Gastrocnemius medialis (tissue), 4 donors: ENCODE data around the gene TPRKB. TPM values are rescaled to one million over a fixed set of nuclear protein-coding genes. Genes with fewer than 3 reads are reported as not detected.
"Not testable (repeated sequence)": the region's sequence is repeated elsewhere in the genome, so short reads cannot be mapped to it uniquely, and the experiment has no call there.

Experiments
- ATAC-seq, 2 donors: fragments of 150-250 bp; one replicate each; pipeline ENCODE4 v1.9.1; 2016
- DNase-seq, 2 donors: peaks; one replicate each; pipeline ENCODE4 v3.0.0-alpha.2; 2019
- H3K27ac ChIP-seq, 4 donors: fragments of 200-600 bp; sonication (generic); 1 replicate in 1 of 4; 2 replicates in 3 of 4; pipeline ENCODE4 v1.5.1; 2016 to 2018; ENCODE audit warnings: mild to moderate bottlenecking in 2 of 4, moderate library complexity in 1 of 4
- H3K27me3 ChIP-seq, 3 donors: fragments of 200-600 bp; sonication (generic) in 2 of 3; 1 replicate in 1 of 3; 2 replicates in 2 of 3; pipeline versions ENCODE4 v1.5.1 to v1.6.0; 2016 to 2019; ENCODE audit warnings: mild to moderate bottlenecking in 1 of 3, moderate library complexity in 1 of 3
- H3K36me3 ChIP-seq, 2 donors: fragments of 200-600 bp; sonication (generic) in 1 of 2; one replicate each; pipeline ENCODE4 v1.5.1; 2017 to 2018
- H3K4me1 ChIP-seq, 2 donors: fragments of 200-600 bp; sonication (generic) in 1 of 2; one replicate each; pipeline ENCODE4 v1.5.1; 2016 to 2017; ENCODE audit warnings: mild to moderate bottlenecking in 2 of 2
- H3K4me3 ChIP-seq, 4 donors: fragments of 200-600 bp; sonication (generic) in 3 of 4; 1 replicate in 1 of 4; 2 replicates in 3 of 4; pipeline ENCODE4 v1.5.1; 2016 to 2019; ENCODE audit warnings: mild to moderate bottlenecking in 2 of 4
- H3K9me3 ChIP-seq, 3 donors: fragments of 200-600 bp; sonication (generic) in 2 of 3; 1 replicate in 1 of 3; 2 replicates in 2 of 3; pipeline ENCODE4 v1.5.1; 2016 to 2019
- CTCF ChIP-seq, 5 experiments: fragments of 450-650 bp in 3 of 5; fragments of 200-600 bp in 2 of 5; sonication (generic) in 2 of 5; IDR thresholded peaks in 4 of 5; conservative IDR thresholded peaks in 1 of 5; 1 replicate in 4 of 5; 2 replicates in 1 of 5; pipeline ENCODE4 v1.5.1; 2016 to 2019; ENCODE audit warnings: antibody characterized with exemption in 5 of 5, mild to moderate bottlenecking in 3 of 5, moderate library complexity in 3 of 5
- POLR2A ChIP-seq, 2 donors: fragments of 450-650 bp; IDR thresholded peaks; one replicate each; pipeline ENCODE4 v1.6.1; 2017; ENCODE audit warnings: antibody characterized with exemption in 2 of 2, mild to moderate bottlenecking in 2 of 2, moderate library complexity in 2 of 2
- in situ Hi-C, 4 donors: fragments of 200-750 bp; cut with MboI; loops; one replicate each; pipeline versions ENCODE4 v1.15.0 to v1.8.0; 2017; ENCODE audit warnings: low sequenced_read_pairs in 4 of 4
- intact Hi-C: fragments of 100-400 bp; cut with DNase I; formaldehyde crosslinking; loops from one replicate; pipeline ENCODE4 v1.15.1; 2023; ENCODE audit warnings: low total_unique reads
- total RNA-seq, 4 donors: library from RNA; depleted of rRNA; stranded (reverse); fragments of >200 nt; gene quantifications; one replicate each; pipeline versions ENCODE4 v1.1.0 to v1.2.3, GENCODE V29; 2016

TPRKB gene
- total RNA-seq, 4 donors from 2014 or later = 49.4 to 90.1 (median 55.9) TPM

GRCh38 chr2:73759285-73759764, 22.2 kb upstream of the TPRKB start:
- peaks cover 4 to 43% of the 10 kb centered on the region in 2 donors for H3K36me3 ChIP-seq
- intact Hi-C loops = no loop called here
- ATAC-seq (no peak), DNase-seq (no peak)
- TF ChIP-seq CTCF (IDR thresholded peaks at IDR 0.05 in 4 of 5, conservative IDR thresholded peaks at IDR 0.05 in 1 of 5) (no peak), POLR2A (IDR thresholded peaks at IDR 0.05) (no peak)
- in situ Hi-C loops = no loop called here
- no peak overlapping the region for H3K4me3 ChIP-seq
- H3K9me3 ChIP-seq = no peaks in the 10 kb centered on the region
- H3K27me3 ChIP-seq = no peaks in the 10 kb centered on the region
- H3K4me1 ChIP-seq = peaks cover 10 to 11% of the 10 kb centered on the region in 2 donors
- no peak overlapping the region for H3K27ac ChIP-seq

DNA sequence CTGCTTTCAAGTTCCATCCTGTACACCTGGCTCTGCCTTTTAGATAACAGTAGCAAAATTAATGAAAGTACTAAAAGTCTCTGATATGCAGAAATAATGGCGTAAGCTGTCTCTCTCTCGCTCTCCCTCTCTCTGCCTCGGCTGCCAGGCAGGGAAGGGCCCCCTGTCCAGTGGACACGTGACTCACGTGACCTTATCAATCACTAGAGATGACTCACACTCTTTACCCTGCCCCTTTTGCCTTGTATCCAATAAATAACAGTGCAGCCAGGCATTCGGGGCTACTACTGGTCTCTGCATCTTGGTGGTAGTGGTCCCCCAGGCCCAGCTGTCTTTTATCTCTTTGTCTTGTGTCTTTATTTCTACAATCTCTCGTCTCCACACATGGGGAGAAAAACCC, 17.2 kb upstream of the TPRKB start:
- H3K36me3 ChIP-seq = peaks cover 0 to 23% of the 10 kb centered on the region in 2 donors
- ATAC-seq, intact Hi-C loops: not testable (repeated sequence)

GRCh38 chr2:73749314-73749713, 12.2 kb upstream of the TPRKB start:
- intact Hi-C loops (no loop called here), in situ Hi-C loops (loop anchor here in 3 of 4 donors (25.0 kb wide), 2 partner anchors 362 to 512 kb away; partner anchors contain the start of genes CCT7 (in 3 of the 3), PRADC1 (in 3 of the 3) and ALMS1 (in 1 of the 3))
- Histone ChIP-seq H3K9me3 (no peaks in the 10 kb centered on the region), H3K27me3 (no peaks in the 10 kb centered on the region), H3K4me3 (no peak overlapping the region), H3K27ac (no peak overlapping the region), H3K4me1 (no peaks in the 10 kb centered on the region), H3K36me3 (peaks cover 0 to 32% of the 10 kb centered on the region in 2 donors)
- TF ChIP-seq CTCF (IDR thresholded peaks at IDR 0.05 in 4 of 5, conservative IDR thresholded peaks at IDR 0.05 in 1 of 5) (no peak), POLR2A (IDR thresholded peaks at IDR 0.05) (no peak)
- ATAC-seq = no peak
- DNase-seq = no peak

More for the DNA sequence above, 17.2 kb upstream of the TPRKB start:
- H3K27ac ChIP-seq, DNase-seq, in situ Hi-C loops, H3K9me3 ChIP-seq, H3K27me3 ChIP-seq, H3K4me1 ChIP-seq, H3K4me3 ChIP-seq: not testable (repeated sequence)

- intact Hi-C loops = no loop called here
- H3K27ac ChIP-seq = no peak overlapping the region
- no peaks in the 10 kb centered on the region for H3K4me1 ChIP-seq
- no peak for ATAC-seq
- DNase-seq = no peak
- H3K36me3 ChIP-seq = peaks cover 0 to 23% of the 10 kb centered on the region in 2 donors
- in situ Hi-C loops = loop anchor here in 3 of 4 donors (25.0 kb wide), 2 partner anchors 360 to 510 kb away; partner anchors contain the start of genes CCT7 (in 3 of the 3), PRADC1 (in 3 of the 3) and ALMS1 (in 1 of the 3)
- H3K9me3 ChIP-seq = no peaks in the 10 kb centered on the region
- TF ChIP-seq CTCF (IDR thresholded peaks at IDR 0.05 in 4 of 5, conservative IDR thresholded peaks at IDR 0.05 in 1 of 5) = no peak
- no peak for TF ChIP-seq POLR2A (IDR thresholded peaks at IDR 0.05)
- H3K27me3 ChIP-seq = no peaks in the 10 kb centered on the region
- no peak overlapping the region for H3K4me3 ChIP-seq
Observed at GRCh38 chr2:73746877-73747208, 9.7 kb upstream of the TPRKB start.

- in situ Hi-C loops = loop anchor here in 3 of 4 donors (25.0 kb wide), 2 partner anchors 359 to 509 kb away; partner anchors contain the start of genes CCT7 (in 3 of the 3), PRADC1 (in 3 of the 3) and ALMS1 (in 1 of the 3)
- no peak for ATAC-seq
Observed at GRCh38 chr2:73746015-73746876, 9.1 kb upstream of the TPRKB start.

More at GRCh38 chr2:73746015-73746876, 9.1 kb upstream of the TPRKB start:
- Histone ChIP-seq H3K4me3 (no peak overlapping the region), H3K36me3 (peaks cover 0 to 23% of the 10 kb centered on the region in 2 donors), H3K27me3 (no peaks in the 10 kb centered on the region), H3K27ac (no peak overlapping the region), H3K4me1 (no peaks in the 10 kb centered on the region), H3K9me3 (no peaks in the 10 kb centered on the region)
- DNase-seq = no peak
- TF ChIP-seq POLR2A (IDR thresholded peaks at IDR 0.05) (no peak), CTCF (IDR thresholded peaks at IDR 0.05 in 4 of 5, conservative IDR thresholded peaks at IDR 0.05 in 1 of 5) (no peak)
- intact Hi-C loops = no loop called here
